Left forelimb (tissue), 1 donor: Measurements from ENCODE around the gene B3GALNT1.
"Not testable (repeated sequence)": the region's sequence is repeated elsewhere in the genome, so short reads cannot be mapped to it uniquely, and the experiment has no call there.

ENCODE experiments used
- DNase-seq: peaks from one replicate; pipeline ENCODE4 v3.0.0-alpha.2; 2018; ENCODE audit warnings: low spot score

B3GALNT1 gene

DNA sequence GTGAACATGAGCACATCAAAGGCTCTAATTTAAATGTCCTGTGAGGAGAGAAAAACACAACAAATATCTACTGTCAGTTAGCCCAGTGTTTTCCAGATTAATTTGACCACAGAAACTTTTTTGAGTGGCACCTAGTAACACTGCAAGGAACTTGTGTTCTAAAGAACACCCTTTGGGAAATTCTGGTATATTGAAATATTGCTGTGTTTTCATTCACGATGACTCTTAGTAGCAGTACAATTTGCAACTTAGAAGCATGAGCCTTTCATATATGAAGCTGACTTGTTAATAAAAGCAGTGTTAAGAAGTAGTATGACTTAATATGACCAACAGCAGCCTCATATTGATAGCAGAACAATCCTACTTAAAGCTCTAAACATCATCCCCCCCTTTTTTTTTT is 32.0 kb downstream of the B3GALNT1 start:
- no peak for DNase-seq

DNA sequence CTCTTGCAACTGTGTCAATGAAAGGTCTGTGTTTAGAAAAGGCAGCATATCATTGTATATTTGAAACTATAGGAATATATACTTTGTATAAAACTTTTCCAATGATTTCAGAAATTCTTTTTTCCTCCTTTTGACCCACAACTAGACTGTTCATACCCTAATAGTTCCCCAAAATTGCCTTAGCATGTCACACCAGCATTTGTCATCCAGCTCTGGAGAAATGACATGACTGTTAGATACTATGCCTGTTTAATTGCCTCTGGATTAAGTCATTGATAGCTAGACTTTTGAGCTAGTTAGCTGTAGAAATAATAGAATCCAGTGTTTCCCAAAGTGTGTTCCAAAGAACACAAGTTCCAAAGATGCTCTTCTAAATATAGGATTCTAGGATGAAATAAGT is 32.4 kb downstream of the B3GALNT1 start:
- no peak for DNase-seq

DNA sequence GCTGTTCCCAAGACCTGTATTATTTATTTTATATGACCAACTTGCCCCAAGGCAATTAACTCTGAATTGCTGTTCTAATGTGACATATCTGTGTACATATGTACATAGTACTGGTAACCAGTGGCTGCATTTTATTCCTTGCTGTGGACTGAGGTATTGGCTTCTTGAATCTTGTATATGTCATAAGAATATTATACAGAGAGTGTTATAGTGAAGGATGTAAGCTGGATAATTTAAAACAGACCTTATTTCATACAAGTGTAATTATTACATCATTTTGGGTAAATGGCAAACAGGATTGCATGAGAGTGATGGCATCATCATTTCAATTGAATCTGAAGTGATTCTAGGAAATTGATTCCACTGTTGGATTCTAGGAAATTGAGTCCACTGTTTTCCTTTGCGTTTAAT is 32.9 kb downstream of the B3GALNT1 start:
- no peak for DNase-seq

DNA sequence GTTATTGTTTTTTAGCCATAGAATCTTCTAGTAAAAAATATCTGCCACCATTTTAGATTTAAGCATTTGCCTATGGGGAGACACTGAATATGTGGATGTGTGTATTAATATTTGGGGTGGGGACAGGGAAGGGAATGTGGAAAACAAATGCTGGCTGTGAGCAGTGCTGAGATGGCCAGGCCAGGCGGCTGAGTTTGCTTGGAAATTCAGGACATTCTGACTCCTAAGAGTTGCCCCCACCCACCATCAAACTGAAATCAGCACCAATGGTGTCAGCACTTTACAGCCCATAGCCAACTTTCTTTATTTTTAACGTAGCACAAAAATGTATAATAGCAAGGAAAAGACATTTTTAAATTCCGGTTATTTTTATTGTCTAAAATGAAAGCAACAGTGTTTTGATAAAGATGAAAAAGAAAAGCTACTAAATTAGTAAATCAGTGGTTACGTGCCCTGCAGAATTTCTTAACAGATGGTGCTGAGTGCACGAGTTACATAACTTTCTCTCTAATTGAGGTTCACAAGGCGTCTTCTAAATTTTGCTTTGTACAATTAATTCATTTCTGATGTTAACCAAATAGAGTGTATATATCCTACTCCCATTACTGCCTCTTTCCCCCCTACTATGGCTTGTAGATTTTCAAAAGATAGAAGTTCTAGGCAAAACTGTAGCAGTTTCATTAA is 34.0 kb downstream of the B3GALNT1 start:
- no peak for DNase-seq

DNA sequence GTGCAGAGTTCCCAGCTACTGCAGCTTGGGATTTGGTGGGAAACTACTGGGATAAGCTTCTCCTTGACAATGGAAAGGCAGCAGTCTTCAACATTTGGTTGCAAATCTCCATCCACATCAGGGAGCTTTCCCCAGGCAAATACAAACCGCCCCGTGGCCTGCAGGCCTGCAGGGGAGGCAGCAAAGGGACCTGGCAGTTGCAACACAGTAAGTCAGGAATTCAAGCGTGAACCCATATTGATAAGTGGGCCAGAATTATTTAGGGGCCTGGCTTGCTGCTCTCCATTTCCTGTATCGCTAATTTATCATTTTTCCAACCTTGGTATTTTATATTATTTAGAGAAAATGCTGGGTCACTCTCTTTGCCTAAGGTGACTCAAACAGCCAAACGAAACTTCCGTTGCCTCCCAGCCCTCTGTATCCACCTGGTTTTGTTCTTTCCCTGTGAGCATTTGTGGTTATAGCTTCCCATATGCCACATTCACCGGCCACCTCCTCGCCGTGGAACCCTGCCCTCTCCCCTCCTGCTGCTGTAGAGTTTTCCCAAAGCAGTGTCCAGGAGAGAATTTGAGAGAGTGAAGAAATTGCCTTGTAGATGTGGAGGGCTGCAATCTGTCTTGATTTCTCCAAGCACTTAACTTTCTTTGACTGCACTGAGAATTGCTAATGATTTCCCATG is 34.8 kb downstream of the B3GALNT1 start:
- no peak for DNase-seq

DNA sequence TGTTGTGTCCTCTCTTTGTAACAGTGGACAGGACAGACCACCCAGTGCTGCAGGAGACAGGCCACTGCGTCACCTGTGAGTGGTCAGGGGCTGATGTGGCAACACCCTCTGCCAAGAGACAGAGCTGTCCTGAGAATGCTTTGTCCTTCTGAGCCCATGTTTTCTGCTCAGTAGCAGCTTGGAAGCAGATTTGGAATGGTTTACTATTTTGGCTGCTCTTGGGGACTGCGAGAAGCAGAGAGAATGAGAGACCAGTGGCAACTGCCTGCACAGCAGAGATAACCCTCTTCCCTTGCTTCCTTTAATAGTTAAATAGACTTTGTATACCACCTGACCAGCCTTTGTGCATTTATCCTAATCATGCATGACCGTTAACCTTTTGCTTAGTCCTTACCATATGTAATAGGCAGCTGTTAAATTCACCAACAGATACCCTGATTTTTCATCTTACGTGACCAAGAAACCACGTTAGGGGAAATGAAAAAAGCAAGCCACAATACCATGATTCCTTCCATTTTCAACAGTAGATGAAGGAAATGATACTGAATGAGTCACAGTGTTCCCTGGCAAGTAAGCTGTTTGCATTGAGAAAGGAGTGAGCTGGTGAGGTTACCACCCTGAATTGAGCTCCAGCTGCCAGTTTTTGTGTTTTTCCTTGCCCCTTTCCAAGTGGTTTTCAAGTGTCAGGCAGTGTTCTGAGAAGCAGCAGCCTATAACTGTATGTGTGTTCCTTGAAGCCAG is 35.5 kb downstream of the B3GALNT1 start:
- DNase-seq = no peak

DNA sequence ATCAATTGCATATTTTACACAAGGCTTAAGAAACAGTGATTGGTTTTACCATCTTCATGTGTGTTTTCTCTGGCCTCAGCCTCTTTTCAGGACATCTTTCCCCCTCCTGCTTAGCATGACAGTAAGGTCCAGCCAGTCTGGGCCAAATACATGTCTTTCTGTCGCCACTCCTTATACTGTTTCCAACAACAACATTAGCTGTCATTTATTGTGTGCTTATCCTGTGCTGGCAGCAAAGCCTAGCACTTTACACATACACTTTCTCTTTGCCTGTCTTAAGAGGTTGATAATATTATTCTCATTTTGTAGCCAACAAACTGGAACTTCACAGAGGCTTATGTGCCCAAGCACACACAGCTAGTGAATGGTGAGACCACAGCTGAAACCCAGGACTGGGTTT is 37.8 kb downstream of the B3GALNT1 start:
- DNase-seq = no peak

DNA sequence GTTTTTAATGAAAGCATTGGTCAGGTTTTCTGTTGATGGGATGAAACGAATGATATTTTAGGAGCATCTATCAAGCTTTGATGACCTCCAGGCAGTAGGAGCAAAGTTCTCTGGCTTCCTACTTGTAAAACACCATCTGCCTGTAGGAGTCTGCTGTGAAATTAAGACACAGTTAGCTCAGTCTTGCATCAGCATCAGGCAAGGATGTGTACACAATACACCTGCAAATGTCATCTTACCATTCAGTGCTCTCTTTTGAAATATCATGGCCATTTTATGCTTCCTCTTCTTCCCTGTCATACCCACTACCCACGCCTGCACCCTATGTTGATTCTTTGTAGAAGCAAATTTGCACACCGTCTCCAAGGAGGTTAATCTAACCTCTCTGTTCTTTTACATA is 38.2 kb downstream of the B3GALNT1 start:
- DNase-seq = no peak

DNA sequence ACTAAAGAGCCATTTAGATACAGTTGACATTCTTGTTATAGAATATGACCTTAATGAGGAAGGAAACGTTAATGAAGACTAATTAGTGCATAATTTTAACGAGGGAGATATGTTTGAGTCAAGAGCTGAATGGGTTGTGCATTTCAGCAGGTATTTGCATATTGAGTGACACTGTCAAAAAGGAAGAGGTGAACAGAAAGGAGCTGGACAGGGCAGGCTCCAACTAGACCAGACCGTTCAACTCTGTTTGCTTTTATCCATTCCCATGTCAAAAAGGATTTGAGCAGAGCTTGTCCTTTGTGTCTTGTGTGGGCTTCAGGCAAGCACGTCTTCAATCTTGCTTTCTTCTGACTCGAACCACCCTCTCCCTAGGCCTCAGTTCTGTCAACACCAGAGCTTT is 40.7 kb downstream of the B3GALNT1 start:
- no peak for DNase-seq

DNA sequence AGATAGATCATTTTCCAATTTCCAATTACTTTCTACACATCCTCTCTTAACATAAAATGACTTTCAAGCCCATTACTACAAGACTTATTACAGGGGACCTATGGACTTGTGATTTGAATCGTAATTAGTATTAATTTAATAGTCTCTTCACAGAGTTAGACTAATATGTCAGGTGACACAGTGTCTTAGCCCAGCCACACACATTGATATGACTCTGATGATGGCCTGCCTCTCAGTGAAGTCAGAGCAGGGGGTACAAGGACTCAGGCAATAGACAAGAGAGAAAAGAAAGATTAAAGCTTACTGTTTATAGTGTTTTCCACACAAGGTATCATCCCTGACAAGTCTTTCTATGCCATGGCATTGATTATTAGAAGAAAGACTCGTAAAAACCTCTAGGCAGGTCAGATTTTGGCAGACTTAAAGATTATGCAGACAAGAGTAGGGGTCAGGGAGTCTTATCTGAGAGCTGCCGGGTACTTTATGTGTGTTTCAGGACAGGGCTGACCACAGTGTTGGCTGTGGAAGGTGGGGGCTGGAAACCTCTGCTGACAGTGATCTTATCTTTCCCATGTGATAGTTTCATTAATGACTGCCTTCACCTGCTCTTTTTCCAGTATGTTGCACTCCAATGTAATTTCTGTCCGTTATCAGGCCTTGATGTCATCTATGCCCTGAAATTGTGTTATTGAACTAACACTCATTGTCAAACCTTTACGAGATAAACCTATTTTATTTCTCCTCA is 50.1 kb downstream of the B3GALNT1 start:
- no peak for DNase-seq

DNA sequence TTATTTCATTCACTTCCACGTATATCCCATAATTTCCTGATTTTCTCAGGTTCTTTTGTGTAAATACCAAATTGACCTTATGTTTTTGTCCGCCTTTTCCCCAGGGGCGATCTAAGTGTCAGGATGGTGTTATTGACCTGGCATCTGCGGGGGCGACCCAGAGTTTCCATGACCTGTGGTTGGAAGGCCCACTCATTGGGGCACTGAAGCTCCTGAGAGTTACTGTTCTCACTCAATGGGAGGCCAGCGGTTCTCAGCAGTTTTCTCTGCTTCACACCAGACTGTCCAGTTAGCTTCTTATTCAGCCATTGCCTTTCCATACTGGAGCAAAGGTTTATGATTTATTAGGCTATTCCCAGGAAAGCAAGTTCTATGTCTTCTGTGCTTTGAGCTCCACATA is 53.3 kb downstream of the B3GALNT1 start:
- DNase-seq = no peak

DNA sequence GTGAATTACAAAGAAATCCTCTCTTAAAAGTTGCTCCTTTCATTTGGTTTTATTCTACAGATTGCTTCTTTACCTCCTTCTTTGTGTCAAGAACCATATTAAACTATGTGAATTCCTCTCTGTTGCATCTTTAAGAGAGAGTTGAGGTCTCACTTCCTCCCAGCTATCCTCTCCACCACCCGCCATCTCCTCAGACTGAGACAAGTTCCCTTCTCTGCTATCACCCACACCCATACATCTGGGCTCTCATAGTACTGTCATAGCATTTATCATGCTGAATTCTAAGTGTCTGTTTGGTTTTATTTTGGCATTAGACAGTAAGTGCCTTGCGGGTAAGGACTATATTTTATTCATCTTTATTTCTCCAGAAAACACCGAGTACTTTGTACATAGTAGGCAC is 54.2 kb downstream of the B3GALNT1 start:
- DNase-seq = no peak

DNA sequence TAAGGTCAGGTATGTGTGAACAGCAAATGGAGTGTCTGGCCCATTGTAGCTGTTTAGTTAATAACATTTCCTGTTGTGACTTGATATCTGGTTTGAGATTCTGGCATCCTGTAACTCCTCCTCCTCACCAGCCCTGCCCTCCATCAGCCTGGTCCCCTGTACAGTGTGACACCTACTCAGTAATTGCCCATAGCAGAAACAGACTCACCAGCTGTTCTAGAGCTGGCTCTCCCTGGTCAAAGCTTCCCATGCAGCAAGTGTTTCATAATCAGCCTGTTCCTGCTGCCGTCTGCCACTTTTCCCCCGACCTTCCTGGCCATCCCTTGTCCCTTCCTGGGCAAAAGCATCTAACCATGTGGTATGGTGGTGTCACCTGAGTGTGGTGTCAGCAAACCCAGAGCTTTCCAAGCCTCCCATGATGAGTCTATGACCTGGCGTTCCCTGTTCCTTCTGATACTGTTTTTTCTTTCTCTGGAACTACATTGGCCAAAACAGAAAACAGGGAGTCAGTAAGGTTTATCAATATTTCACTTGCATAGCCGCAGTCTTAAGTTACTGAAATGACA is 55.4 kb downstream of the B3GALNT1 start:
- no peak for DNase-seq

DNA sequence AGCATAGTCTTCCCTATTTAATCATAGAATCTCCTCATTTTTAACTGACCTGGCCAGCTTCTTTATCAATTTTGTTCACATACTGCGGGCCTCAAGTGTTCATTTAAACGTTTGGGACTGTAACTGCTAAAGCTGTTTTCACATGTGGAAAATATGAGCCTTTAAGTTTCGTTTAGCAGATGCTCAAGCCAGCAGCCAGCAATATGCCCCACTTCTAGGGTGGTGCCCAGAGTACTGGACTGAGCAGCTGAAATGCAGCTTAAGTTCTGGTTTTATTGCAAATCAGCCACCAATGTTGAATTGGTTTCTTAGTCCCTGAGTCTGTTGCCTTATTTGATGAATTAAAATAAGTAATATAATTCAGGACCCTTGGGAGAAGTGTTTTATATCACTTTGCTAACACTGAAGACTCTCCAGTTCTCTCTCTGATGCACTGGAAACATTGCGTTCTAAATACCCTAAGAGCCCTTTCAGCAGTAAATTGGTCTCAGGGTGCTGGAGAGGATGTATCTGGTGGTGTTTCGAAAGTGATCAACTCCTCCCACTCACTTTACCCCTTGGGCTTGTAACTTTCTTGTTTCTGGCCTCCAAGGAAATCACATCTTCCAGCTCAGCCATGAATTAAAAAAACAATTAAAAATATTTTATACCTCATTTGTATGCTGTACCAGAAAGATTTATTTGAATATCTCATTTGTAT is 61.7 kb downstream of the B3GALNT1 start:
- no peak for DNase-seq

DNA sequence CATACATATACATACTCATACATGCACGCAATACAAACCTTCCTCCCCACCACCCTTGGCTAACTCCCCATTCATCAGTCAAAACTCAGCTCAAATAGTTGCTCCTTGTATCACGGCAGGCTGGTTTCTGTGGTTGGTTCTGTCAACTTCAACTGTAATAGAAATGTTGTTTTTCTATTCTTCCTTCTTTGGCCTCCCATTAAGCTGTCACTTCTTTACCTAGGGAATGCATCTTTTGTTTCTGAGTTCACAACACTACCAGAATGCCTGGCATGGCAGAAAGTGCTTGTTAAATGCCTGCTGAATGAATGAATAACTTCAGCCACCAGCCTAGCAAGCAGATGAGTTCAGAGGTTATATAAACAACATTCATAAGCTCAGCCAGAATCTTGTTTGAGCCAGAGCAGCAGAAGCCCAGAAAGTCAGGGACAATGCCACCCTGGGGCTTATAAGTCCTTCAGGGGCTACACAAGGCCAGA is 63.1 kb downstream of the B3GALNT1 start:
- DNase-seq = no peak

DNA sequence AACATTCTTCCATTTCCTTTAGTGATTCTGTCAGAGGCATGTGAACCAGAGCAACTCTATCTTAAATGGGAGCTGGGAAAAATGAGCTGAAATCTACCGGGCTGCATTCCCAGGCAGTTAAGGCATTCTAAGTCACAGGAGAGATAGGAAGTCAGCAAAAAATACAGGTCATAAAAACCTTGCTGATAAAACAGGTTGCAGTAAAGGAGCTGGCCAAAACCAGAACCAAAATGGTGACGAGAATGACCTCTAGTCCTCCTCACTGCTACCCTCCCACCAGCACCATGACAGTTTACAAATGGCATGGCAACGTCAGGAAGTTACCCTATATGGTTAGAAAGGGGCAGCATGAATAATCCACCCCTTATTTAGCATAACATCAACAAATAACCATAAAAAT is 66.4 kb downstream of the B3GALNT1 start:
- no peak for DNase-seq

DNA sequence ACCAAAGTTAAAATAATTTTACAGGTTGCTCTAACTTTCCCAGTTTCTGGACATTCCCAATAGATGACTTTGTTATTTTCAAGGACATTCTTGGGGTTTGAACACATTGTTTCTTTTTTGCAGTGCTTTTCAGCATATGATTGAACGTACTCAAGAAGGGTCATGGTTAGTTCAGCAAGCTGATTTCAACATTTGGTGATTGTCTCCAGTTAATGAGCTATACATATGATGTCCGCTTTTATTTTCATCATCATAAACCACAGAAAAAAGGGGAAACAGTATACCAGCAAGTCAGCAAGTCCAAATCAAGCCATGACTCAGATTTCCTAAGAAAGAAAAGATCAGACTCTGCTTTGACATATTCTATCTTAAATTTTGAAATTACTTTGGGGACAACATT is 69.4 kb downstream of the B3GALNT1 start:
- no peak for DNase-seq

DNA sequence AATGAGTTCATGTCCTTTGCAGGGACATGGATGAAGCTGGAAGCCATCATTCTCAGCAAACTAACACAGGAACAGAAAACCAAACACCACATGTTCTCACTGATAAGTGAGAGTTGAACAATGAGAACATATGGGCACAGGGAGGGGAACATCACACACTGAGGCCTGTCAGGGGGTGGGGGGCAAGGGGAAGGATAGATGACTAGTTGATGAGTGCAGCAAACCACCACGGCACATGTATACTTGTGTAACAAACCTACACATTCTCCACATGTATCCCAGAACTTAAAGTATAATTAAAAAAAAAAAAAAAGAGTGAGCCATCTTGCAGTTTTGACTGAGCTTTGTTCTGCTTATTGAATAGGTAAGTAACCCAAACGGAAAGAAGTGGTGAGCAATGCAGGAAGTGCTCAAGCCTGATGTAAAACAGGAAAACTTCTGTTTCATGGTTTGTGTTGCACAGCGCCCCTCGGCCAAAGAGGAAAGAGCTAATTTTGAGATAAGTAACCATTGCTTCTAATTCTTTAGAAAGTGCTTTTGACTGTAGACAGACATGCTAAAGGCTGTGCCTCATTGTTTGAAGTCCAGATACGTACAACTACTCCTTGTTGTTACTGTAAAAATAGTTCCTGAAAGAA is 70.1 kb downstream of the B3GALNT1 start:
- DNase-seq = not testable (repeated sequence)
